ENCODE data around the gene PLA2G12A.

- TF ChIP-seq FOXP1 (CRISPR knock-in tag; IDR thresholded peaks at IDR 0.05): no peak
- TF ChIP-seq HDAC2 (IDR thresholded peaks at IDR 0.05): no peak
- no peak for TF ChIP-seq CHD4 (IDR thresholded peaks at IDR 0.05; ENCODE audit: insufficient read depth, insufficient replicate concordance, low read depth, low read length, poor library complexity, severe bottlenecking)
- no peak for TF ChIP-seq PRMT5 (CRISPR knock-in tag; IDR thresholded peaks at IDR 0.05)
- TF ChIP-seq FIP1L1 (IDR thresholded peaks at IDR 0.05; ENCODE audit: low read depth, low read length, poor library complexity, severe bottlenecking): no peak
- no peak for TF ChIP-seq PURB (CRISPR knock-in tag; IDR thresholded peaks at IDR 0.05; ENCODE audit: low read depth)
- no peak for TF ChIP-seq POLR2AphosphoS5 (IDR thresholded peaks at IDR 0.05; ENCODE audit: control insufficient read depth, insufficient read depth, low read depth, low read length)
- no peak for TF ChIP-seq REST (IDR thresholded peaks at IDR 0.05; ENCODE audit: borderline replicate concordance)
- no peak for TF ChIP-seq REST (CRISPR knock-in tag; IDR thresholded peaks at IDR 0.05; ENCODE audit: low read depth)
- no peak for TF ChIP-seq JUND (IDR thresholded peaks at IDR 0.05; ENCODE audit: borderline replicate concordance, low read depth, low read length)
- no peak for TF ChIP-seq JUND (tag; IDR thresholded peaks at IDR 0.05; ENCODE audit: borderline replicate concordance, low read depth, low read length)
- no peak for TF ChIP-seq ZMIZ1 (IDR thresholded peaks at IDR 0.05; ENCODE audit: low read depth in 2 of 2, low read length in 2 of 2)
- no peak for TF ChIP-seq ZNF57 (CRISPR knock-in tag; IDR thresholded peaks at IDR 0.05)
- no peak for TF ChIP-seq RFX5 (IDR thresholded peaks at IDR 0.05; ENCODE audit: low read depth, low read length)
- no peak for TF ChIP-seq KLF16 (IDR thresholded peaks at IDR 0.05)
These were observed 16.9 kb upstream of the PLA2G12A start for GRCh38 chr4:109746728-109747127.

Measured in K562 (cell line).